HG03095 (cell line): Measurements from ENCODE around the gene ADARB2.

Experiments used
- ATAC-seq: cut with Tn5 transposase; IDR thresholded peaks from one replicate; pipeline ENCODE4 v1.9.1; 2021; ENCODE audit warnings: moderate library complexity; ENCODE audit not compliant: unreplicated experiment

ADARB2 gene

DNA sequence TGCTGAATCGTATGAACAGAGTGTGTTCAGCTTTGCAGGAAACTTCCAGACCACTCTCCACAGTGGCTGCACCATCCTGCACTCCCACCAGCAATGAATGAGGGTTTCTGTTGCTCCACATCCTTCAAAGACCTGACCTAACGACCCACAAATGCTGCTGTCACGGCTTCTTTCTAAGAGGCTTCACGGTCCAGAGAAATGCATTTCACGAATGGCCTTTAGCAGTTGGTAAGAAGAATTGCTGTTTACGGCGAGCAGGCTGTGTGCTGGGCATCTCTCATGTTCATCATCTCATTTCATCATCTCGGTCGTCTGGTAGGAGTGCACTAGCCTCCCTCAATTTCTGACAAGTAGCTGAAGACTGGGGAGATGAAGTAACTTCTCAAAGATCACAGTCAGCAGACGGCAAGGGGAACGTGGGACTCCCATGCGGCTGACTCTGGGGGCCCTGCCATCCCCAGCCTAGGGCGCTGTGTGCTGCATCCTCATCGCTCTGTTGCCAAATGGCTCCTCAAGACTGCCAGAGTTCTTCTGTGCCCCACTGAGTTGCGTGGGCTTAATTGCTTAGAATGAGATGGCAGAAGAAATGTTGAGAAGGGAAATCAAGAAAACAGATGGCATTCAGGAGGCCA, 72.9 kb downstream of the ADARB2 start:
- ATAC-seq, result no peak

GRCh38 chr10:1663226-1663625, 74.1 kb downstream of the ADARB2 start:
- no peak for ATAC-seq

DNA sequence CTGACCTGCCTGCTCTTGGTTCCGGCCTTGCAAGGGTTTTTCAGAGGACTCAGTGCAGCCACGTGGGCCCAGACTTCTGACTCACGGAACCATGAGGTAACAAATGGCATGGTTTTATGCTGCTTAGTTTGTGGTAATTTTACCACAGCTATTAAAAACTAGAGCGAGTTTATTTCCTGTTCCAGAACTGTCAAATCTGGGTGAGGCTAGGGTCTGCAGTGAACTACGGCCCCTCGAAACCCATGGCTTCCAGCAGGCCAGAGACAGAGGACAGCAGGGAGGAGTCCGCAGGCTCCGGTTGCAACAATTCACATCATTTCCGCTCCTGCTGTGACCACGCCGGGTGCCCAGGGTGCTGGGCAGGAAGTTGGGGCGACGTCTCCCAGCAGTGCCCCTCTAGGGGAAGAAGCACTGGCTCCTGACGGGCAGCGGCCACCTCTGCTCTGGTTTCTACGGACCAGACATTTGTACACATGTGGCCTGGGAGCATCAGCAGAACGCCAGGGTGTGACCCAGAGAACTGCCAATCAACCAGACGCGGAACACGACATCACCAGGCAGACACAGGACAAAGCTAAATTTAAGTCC, 74.8 kb downstream of the ADARB2 start:
- no peak for ATAC-seq

DNA sequence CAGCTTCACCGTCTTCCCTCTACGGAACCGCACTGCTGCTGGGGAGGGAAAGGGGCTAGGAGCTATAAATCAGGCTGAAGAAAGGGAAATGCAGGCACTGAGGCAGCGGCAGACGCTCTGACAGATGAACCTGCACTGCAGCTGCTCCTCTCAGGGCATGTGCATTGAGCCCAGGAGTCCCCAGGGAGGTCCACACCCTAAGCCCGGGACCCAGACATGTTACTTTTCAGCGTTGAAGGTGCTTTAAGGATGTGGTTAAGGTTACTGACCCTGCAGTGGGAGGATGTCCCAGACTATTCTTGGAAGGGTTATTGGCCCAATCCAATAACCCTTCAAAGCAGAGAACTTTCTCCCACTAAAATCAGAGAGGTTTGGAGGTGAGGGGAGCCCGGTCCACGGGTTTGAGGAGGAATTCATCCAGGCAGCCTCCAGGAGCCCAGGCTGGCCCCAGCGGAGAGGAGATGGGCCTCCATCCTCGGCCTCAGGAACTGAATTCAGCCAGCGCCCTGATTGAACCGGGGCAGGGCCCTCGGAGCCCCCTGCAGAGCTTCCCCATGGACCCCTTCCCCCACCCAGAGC, 75.4 kb downstream of the ADARB2 start:
- peak; percentile 94 for ATAC-seq

DNA sequence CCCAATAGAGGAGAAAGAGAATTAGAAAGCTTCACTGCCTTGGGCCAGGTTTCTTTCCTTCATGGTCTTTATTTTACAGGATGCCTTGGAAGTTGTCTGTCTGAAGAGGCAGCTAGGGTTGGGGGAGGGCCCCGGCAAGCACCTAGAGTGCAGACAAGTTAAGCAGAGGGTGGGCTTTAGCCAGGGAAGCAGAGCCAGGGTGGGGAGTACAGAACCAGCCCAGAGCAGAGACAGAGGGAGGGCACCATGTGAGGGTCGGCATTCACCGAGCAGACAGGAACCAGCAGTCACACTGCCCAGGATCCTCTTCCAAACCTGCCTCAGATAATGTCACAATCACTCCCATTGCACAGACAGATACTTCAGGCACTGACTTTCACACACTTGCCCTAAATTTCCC, 75.9 kb downstream of the ADARB2 start:
- no peak for ATAC-seq

- ATAC-seq, result no peak
These were observed 76.5 kb downstream of the ADARB2 start for GRCh38 chr10:1660815-1661214.

DNA sequence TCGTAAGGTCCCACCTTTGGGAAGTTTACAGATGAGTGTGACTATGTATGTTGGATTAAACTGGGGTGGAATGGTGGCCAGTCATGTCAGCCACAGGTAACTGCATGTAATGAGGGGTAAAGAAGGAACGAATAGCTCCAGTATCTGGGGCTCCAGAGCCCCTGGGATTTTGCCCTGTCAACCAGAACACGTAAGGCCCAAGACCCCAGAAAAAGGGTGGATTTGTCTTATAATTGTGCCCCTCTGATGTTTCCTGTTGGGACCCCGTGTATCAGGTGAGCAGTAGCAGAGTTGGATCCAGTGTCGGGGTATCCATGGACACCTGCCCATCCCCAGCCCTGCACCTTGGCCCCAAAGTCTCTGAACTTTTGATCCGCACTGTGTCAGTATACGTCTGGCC, 76.9 kb downstream of the ADARB2 start:
- ATAC-seq, result no peak

DNA sequence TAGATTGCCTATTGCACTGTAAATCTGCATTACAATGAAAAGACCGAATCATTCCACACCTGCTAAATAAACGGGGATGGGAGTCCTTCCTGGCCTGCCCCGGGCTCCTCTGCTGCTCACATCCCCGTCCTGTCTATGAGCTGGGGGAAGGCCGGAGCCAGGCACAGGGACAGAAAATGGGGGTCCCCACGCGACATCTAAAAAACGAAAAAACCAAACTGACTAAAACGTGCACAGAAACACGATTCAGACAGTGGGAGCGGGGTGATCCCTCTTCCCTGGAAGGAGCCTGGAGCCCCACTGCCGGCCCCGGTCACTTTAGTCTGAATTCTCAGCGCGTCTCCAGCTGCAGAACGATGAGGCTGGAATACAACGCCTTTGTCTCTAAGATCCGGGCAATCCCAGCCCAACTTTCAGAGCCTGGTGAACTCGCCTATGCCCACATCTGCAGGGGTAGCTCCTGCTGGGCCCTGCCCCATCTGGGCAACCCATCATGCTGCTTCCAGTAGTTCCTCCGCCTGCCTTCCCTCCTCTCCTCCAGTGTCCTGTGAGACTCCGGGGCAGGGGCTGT, 78.0 kb downstream of the ADARB2 start:
- no peak for ATAC-seq

DNA sequence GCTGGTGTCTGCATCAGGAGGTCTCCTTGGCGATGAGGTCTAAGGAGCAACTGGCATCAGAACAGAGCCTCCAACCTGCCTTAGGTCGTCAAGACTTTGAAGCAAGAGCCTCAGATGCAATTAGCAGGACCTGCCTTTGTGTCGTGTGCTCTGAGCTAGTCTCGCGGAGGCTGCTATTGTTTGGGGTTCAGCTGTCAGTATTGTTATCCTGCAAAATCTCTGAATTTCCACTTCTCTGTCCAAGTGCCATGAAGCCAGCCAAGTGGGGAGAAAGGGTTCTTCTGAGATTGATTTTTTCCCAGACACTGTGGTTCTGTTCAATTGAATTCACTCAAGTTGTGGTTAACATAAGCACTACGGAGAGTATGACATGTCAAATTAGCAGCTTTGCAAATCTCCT, 78.7 kb downstream of the ADARB2 start:
- no peak for ATAC-seq

DNA sequence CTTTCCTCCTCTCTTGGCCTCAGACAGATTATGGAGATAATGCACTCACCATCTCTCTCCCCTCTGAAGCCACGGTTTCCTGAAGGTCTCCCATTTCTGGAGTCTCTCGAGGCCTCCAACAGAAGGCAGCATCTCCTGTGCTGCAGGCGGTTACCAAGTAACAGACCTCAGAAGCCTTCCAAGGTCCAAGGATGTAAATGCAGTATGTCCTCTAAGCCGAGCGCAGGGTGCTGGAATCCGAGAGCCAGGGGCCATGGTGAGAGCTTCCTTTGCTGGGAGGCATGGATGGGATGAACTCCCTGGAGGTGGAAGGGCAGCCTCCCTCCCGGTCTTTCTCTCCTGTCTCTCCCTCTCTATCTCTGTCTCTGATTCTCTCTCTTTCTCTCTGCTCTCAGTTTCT, 79.8 kb downstream of the ADARB2 start:
- no peak for ATAC-seq

DNA sequence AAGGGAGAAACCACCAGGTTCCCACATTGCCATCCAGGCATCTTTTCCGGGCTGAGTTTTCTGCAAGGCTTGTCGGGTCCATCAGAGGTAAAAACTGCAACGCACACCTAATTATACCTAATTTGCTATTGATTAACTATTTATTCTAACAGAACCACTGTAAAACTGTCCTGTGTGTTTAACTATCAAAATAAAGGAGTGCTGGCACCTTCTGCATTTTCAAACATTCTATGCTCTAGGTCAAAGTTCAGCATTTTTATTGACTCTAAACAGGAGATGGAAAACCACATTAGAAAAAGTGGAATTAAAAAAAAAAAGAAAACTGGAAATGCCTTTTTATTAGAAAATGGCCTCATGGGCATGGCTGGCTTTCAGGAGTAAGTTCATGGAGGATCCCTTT, 82.0 kb downstream of the ADARB2 start:
- ATAC-seq, result no peak

- ATAC-seq, result no peak
These were observed 82.4 kb downstream of the ADARB2 start for GRCh38 chr10:1654811-1655356.

DNA sequence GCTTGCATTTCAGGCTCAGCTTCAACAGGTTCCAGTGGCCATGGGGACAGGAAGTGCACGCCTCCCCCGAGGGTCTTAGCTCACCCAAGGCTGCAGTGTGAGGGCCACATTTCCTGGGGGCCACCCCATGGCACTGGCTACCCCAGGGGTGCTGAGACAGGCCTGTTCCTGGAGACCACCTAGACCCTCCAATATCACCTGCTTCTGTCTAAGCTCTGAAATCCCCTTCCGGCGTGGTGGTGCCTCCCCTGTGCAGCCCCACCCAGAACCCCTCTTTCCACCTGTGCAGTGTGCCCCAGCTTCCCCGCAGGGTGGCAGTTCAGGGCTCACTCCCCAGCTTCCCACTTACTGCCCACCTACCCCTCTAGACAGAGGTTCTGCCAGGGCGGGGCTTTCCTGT, 83.1 kb downstream of the ADARB2 start:
- ATAC-seq, result no peak

GRCh38 chr10:1653321-1653720, 84.0 kb downstream of the ADARB2 start:
- no peak for ATAC-seq

- no peak for ATAC-seq
These were observed 85.2 kb downstream of the ADARB2 start for GRCh38 chr10:1652151-1652550.

DNA sequence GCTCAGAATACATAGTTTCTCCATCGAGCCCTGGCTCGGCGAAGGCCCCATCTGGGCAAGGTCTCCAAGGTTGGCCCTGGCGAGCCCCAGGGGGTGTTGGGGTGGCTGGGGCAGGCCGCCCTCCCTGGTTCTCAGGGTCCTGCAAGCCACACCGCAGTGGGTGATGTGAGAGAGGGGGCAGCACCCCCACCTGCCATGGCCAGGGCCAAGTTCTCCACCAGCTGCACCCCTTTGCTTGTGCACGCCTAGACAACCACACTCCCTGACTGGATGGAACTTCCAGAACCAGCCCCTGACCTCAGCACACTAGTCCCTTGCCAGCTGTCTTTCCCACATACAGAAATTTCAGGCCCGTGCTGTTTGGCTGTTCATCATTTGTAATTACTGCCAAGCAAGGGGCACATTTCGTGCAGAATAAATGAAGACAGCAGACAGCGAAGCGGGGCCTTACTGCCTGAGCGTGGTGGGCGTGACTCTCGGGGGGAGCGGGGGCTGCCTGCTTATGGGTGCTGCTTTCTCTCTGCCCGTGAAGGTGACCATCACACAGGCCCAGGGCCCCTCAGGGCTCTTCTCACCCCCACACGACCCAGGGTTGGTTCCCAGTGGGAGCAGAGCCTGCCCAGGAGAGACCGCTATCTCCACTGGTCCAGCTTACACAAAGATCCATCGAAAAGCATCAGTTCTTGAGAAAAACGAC, 85.9 kb downstream of the ADARB2 start:
- no peak for ATAC-seq

GRCh38 chr10:1650542-1651269, 86.6 kb downstream of the ADARB2 start:
- ATAC-seq, result no peak

- peak; percentile 79 for ATAC-seq
These were observed 88.7 kb downstream of the ADARB2 start for GRCh38 chr10:1648648-1649047.

DNA sequence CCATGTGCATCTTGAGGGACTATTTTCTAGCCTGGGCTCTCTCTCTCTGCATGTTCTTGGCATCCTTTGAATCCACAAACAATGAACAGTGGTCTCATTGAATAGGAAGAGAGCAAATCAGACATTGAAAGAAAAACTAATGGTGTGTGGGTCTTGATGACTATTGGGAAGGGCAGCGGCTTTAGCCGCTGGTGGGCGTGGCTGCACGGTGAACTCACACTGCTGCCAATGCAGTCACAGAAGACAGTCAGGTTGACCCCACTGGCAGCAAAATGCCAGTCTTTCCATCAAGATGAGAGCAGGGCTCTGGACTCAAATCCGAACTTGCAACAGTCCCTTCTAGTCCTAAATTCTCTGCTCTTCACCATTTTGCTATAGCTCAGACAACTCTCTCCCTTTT, 91.0 kb downstream of the ADARB2 start:
- no peak for ATAC-seq

- no peak for ATAC-seq
These were observed 91.4 kb downstream of the ADARB2 start for GRCh38 chr10:1645896-1646295.

- no peak for ATAC-seq
These were observed 93.1 kb downstream of the ADARB2 start for GRCh38 chr10:1644191-1644711.
